Renal cortex interstitium (tissue), 11 donors: ENCODE measurements around the gene ADARB2. TPM values are rescaled to one million over a fixed set of nuclear protein-coding genes. Genes with fewer than 3 reads are reported as not detected.

Experiments used
- DNase-seq, 11 donors: peaks; one replicate each; pipeline ENCODE4 v3.0.0-alpha.2; 2013; ENCODE audit warnings: low read depth in 9 of 11, low spot score in 4 of 11; ENCODE audit errors: extremely low read depth in 1 of 11
- polyA plus RNA-seq, 3 donors: library from polyadenylated mRNA; unstranded; fragments of 120-200 nt; gene quantifications; one replicate each; pipeline ENCODE4 v1.2.1, GENCODE V29; 2013; ENCODE audit not compliant: insufficient read length in 3 of 3

The ADARB2 gene
- polyA plus RNA-seq, 3 donors, result 1.1 to 2.1 (median 1.5) TPM

DNA sequence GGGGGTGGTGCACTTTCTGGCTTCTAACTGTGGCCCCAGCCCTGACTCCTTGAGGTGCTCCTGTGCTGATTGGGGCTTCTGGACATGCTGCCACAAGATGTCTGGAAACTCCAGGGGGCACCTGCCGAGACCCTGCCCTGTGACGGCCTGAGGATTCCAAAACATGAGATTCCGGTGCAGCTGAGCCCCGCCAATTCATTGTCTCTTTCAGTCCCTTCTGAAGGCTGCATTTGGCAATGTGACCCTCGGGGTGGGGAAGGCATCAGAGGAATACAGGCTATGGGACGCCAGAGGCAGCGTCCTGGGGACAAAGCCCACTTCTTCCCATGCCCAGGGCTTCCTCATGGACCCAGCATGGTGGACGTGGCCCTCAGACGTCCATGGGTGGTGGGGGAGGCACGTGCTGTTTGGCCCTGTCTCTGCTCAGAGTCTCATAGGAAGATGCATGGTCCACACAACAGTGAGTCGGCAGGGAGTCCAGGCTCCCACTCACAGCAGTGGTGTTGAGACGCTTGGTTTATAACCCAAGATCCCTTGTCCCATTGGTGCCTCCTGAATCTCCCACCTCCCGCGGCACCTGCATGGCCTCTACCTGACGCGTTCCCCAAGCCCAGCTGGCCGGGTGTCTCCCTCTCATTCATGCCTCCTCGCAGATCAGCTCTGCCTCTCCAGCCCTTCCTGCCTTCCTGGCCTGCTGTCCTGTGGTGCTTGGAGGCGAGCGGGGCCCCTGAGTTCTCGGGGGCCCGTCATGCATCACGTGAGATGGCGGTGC, 551.2 kb downstream of the ADARB2 start:
- DNase-seq, result no peak

DNA sequence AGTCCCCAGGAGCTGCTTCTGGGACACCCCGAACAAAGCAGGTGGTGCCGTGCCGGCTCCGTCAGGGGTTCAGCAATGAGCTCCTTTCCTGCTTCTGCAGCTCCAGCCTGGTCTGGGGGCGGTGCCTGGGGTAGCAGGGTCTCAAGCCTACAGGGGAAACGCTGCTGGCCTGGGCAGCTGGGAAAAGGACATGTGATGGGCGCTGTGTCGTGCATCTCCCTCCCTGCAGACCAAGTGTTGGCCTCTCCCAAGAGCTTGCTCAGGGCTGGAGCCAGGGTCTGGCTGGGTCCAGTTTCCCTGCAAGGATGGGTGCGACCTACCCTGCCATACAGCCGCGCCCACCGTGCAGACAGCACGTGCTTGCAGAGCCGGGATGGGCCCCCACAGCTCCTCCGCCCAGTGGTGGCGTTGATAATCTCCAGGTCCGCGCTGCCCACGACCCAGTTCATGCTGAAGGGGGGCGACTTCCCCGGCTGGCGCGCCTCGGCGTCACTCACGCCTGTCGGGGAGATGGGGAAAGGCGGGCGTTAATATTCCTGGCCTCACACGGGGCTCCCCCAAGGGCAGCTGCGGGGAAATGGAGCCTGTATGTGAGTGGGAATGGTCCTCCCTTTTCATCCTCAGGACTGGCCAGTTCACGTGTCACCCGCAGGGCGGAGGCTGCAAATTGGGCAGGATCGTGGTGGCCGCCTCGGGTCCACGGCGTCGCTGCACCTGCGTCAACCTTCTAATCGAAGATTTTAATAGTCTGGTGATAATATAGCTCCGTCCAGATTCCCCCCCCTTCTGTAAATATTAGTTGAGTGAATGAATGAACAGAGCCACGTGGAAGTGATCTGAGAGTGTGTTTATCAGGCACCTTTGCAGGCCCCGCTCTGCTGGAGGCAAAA, 552.5 kb downstream of the ADARB2 start:
- no peak for DNase-seq

DNA sequence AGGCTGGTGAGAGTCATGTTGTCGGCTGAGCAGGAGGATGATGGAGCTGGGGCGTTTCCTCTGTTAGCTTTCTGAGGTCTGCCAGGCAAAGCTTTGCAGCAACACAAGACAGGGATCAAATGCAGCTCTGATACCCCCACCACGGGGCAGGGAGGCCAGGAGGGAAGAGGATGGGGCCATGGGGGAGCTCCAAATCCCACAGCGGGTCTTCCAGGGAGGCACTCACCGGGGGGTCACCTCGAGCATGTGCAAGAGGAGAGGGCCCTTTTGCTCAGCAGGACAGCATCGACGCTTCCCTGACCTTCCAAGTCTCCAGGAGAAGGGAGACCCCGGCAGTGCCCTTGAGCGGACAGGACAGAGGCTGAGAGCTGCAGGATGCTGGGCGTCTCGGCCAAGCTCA, 553.6 kb downstream of the ADARB2 start:
- DNase-seq, result no peak

DNA sequence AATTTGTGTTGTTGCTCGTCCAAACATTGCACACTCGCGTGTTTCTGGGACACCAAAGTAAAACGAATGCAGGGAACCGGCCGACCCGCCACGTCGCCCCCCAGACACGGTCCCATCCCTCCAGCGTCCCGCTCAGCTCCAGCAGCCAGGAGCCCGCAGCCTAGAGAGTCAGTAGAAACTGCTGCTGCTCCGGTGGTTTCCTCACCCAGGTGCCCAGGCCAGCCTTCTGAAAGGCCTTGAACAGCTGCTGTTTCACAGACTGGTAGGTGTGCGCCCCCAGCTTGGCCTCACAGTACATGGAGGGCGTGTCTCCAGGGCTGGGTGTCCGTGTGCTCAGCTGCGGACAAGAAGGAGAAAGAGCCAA, 554.3 kb downstream of the ADARB2 start:
- no peak for DNase-seq

DNA sequence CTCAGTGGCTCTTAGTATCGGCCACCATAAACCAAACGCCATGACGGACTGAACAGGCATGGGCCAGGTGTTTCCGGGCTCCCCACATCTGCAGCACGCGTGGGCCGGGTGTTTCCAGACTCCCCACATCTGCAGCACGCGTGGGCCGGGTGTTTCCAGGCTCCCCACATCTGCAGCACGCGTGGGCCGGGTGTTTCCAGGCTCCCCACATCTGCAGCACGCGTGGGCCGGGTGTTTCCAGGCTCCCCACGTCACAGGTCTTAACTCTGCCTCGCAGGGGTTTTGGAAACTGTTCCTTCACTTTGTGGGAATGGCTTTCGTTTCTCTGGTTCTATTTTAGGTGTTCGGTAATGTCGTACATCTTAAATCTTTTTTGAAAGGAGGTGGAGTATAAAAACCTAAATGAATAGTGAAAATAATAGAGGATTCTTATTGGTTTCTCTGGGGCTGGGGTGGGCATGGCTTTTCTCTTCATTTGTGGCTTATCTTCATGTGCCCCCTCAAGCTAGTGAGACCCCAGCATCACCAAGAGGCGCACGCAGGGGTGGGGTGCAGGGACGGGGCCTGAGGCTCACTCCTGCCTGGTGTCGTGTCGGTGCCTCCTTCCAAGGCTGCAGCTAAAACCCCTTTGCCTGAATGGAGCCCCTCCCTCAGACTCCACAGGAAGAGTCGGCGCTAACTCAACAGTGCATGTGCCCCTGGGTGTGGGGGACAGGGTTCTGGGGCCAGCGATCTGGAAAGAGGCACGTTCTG, 554.9 kb downstream of the ADARB2 start:
- DNase-seq, result no peak

GRCh38 chr10:1180836-1181235, 556.5 kb downstream of the ADARB2 start:
- DNase-seq, result no peak

DNA sequence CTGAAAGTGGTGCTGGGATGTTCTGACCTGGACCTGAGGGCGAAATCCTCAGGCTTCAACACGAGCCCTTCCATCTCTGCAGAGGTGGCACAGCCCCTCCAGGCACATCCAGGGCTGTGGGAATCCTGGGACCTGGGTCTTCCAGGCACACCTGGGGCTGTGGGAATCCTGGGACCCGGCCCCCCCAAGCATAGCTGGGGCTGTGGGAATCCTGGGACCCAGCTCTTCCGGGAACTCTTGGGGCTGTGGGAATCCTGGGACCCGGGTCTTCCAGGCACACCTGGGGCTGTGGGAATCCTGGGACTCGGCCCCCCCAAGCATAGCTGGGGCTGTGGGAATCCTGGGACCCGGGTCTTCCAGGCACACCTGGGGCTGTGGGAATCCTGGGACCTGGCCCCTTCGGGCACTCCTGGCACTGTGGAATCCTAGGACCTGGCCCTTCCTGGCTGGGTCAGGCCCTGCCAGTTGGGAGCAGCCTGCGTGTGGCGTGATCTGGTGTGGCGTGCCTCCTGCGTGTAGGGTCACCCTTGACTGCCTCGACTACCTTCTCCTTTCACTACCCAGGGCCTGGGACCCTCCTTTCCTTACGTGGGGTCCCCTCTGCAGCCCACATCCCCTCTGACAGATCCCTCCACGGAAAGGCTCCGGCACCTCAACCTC, 557.1 kb downstream of the ADARB2 start:
- no peak for DNase-seq

GRCh38 chr10:1179346-1180070, 557.8 kb downstream of the ADARB2 start:
- DNase-seq, result no peak

DNA sequence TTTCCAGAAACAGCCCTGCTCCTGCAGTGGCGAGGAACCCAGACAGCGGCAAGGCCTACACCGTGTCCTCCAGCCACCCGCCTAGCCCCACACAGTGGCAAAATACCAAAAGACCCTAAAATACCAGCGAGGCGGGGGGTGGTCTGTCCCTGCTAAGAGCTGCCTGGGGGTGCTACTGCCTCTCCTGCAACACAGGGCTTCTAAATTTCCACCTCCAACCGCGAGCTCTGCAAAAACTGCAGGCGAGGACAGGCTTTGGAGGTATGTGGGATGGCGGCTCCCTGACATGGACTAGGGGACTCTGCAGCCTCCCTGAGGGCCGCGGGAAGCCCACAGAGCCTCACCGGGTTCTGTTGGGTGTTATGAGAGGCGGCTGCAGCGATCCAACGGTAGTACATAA, 558.8 kb downstream of the ADARB2 start:
- no peak for DNase-seq

GRCh38 chr10:1177936-1178335, 559.4 kb downstream of the ADARB2 start:
- DNase-seq, result no peak

DNA sequence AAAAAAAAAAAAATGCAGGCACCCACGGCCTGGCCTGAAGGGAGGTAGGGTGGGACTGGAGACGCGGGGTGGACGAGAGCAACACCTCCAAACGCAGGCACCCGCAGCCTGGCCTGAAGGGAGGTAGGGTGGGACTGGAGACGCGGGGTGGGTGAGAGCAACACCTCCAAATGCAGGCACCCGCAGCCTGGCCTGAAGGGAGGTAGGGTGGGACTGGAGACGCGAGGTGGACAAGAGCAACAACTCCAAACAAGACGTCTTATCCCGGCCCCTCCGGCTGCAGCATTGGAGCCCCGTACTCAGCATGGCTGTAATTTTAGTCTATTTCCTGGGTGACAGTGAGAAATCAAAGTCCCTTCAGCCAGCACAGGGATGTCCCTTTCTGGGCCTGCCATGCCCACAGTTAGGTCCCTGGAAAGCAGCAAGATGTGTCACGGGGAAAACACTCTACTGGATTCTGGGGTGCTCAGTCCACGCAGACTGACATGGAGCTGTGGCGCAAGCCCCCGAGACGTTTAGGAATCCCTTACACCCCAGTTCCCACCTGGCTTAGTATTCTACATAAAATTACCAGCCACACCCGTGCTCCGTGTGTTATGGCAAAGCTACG, 561.3 kb downstream of the ADARB2 start:
- DNase-seq, result no peak

DNA sequence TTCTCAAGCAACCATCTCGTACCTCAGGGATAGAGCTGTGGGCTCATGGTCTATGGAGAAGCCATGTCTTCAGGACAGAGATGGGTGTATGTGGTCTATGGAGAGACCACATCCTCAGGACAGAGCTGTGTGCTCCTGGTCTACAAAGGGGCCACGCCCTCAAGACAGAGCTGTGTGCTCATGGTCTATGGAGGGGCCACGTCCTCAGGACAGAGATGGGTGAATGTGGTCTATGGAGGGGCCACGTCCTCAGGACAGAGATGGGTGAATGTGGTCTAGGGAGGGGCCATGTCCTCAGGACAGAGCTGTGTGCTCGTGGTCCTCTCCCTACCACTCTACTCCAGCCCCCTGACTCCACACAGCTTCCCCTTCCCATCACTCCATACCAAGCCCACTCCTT, 563.3 kb downstream of the ADARB2 start:
- DNase-seq, result no peak

- DNase-seq, result no peak
These were observed 564.2 kb downstream of the ADARB2 start for GRCh38 chr10:1173091-1173490.

GRCh38 chr10:1172256-1172984, 564.9 kb downstream of the ADARB2 start:
- no peak for DNase-seq

GRCh38 chr10:1171586-1171985, 565.7 kb downstream of the ADARB2 start:
- DNase-seq, result no peak

GRCh38 chr10:1171182-1171581, 566.1 kb downstream of the ADARB2 start:
- no peak for DNase-seq

DNA sequence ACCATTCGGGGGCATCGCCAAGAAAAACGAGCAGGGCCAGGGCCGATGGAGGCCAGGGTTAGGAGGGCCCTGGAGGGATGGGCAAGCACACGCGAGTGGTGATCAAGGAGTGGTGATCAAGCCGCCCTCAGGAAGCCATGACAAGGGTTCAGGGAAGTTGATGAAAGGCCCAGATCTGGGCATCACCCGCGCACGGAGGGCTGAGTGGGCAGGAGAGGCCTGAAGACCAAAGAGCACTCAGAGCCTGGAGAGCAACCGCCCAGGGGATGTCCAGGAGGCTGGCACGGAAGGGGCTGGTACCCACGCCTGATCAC, 566.5 kb downstream of the ADARB2 start:
- DNase-seq, result no peak
